GDM1 (cell line): Measurements from ENCODE around the gene ENTREP1.
"Not testable (repeated sequence)": the region's sequence is repeated elsewhere in the genome, so short reads cannot be mapped to it uniquely, and the experiment has no call there.

Source experiments
- DNase-seq: peaks from one replicate; lab custom pipeline; 2025; lab: John Stamatoyannopoulos, UW

Gene ENTREP1, protein sequence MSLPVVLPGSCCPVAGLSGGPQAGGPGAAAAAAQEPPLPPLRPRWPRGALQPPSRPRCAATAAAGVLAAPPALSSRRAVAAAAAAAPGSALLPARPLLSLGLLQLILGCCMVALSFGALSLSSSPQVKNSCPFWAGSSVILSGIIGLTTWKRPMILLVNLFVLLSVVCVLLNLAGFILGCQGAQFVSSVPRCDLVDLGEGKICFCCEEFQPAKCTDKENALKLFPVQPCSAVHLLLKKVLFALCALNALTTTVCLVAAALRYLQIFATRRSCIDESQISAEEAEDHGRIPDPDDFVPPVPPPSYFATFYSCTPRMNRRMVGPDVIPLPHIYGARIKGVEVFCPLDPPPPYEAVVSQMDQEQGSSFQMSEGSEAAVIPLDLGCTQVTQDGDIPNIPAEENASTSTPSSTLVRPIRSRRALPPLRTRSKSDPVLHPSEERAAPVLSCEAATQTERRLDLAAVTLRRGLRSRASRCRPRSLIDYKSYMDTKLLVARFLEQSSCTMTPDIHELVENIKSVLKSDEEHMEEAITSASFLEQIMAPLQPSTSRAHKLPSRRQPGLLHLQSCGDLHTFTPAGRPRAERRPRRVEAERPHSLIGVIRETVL

DNA sequence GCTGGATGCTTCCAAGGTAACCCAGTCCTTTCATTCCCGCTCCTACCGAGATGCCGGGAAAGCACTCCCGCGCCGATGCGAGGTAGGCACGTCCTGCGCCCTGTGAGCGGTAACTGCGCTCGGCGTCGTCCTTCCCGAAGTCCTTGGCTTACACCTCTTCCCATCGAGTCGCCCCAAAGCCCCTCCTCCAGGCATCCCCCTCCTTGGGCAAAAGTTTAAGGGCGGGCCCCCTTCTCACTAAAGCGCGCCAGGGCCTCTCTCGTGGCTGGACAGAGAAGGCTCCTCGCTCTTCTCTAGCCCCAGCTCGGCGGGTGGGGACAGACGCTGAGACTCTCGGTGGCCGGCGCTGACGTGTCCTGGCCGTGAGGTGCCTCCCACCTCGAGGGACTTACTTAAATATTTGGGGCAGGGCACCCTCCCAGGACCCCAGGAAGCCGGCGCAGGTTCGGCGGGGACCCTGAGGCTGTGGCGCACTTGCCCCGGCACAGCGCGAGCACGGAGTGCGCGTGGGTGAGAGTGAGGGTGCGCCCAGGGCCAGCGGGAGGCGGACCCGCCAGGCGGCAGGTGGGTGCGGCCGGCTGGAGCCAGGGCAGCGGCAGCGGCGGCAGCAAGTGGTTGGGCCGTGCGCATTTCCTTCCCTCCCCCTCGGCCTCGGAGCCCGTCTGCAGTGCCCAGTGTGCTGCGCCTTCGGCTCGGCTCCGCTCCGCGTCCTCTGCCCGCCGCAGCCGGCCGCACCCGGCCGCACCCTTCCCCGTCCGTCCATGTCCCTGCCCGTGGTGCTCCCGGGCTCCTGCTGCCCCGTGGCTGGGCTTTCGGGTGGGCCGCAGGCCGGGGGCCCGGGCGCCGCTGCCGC, at the start of gene ENTREP1:
Gene ENTREP1 (plus strand): TSS at position 667 of the 853 bp plus-strand sequence. CDS start 95 bp downstream, at position 762.
- DNase-seq: no peak

DNA sequence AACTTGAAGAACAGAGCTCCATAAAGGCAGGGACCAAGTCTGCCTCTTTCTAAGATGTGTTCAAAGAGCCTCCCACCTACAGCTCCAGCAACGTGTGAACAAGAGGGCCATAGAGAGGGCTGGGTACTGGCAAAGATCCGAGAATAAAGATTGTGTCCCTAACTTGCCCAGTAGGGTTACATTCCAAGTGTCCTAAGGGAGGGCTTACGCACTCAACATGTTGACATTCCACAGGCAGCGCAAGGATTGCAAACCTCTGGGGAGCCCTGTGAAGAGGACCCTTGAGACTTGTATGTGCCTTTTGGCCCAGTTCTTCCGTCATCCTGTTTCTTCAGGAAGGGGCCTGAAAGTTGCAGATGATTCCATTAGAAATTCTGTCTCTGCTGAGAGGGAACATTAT, 48.2 kb upstream of the ENTREP1 start:
- no peak for DNase-seq

DNA sequence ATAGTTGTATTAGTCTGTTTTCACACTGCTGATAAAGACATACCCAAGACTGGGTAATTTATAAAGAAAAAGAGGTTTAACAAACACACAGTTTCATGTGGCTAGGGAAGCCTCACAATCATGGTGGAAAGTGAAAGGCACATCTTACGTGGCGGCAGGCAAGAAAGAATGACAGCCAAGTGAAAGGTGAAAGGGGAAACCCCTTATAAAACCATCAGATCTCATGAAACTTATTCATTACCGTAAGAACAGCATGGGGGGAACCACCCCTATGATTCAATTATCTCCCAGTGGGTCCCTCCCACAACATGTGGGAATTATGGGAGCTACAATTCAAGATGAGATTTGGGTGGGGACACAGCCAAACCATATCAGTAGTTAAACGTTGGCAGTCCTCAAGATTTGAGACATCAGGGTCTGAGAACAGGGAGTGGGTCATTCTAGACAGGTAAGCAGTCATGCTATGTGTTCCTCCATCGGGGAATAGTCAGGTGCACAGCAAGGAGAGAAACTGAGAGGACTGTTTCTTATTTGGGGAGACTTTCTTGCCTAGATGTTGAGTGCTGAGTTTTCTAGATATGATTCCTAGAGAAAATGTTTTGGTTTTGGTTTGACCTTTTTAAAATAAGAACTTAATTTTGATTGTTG, 45.8 kb upstream of the ENTREP1 start:
- DNase-seq: no peak

DNA sequence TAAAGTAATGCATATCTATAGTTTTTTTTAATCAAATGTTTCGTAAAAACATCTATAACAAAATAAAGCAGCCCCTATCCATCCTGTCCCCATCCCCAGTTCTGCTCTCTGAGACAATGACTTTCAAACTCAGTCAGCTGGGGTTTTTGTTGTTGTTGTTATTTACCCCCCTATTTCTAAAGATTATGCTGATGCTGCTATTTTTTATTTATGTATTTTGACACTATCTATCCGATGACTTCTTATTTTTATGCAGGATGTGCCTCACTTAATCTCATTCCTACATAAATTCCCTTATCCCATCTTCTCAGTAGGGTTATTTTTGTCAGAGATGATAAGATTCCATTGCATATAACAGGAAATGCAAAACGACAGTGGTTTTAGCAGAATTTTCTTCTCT, 45.3 kb upstream of the ENTREP1 start:
- DNase-seq: no peak

DNA sequence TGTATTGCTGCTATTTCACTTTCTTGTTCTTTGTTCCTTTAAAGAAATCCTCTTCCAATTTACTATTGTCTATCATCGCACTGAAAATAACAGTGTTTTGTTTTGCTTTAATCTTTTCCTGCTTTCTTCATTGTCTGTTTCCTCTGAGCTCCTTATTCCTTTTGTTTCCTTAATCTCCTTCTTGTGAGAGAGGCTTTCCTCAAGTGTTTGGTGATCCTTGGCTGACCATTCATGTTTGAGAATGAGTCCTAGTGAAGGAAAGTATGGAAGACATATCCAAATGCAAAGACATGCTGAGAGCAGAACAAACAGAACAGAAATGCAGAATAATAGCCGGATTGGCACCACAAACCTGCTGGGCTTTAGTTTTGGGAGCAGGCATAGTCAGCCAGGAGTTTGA, 42.0 kb upstream of the ENTREP1 start:
- DNase-seq: no peak

DNA sequence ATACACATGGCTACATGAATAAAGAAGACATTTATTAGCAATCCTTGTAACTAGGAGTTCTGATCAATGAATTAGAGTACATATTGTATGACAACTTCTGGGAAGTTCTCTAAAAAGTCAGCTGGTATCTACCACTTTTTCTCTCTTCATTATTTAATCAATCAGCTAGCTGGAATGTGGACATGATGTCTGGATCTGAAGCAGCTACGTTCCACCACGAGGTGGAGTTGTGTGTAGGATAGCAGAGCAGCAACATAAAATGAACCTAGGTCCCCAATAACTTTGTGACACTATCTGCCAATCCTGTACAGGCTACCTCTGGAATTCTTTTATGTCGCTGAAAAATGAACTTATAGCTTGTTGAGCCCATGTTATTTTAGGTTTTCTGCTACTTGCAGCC, 32.9 kb upstream of the ENTREP1 start:
- DNase-seq: no peak

DNA sequence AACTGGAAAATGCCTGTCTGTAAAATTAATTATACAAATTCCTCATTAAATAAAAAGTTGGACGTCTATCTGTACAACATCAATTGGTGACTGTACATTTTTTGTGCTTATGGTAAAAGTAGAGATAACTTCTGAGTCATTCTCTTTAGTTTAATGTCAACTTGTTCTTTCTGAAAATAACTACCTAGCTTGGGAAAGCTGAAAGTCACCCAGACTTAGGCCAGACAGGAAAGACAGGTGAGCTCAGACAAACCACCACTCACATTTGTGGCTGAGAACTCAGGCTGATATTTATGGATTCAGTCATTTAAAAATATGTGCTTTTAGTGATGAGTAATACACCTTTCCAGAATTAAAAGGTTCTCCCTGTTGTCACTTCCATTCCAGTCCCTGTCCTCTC, 31.9 kb upstream of the ENTREP1 start:
- no peak for DNase-seq

DNA sequence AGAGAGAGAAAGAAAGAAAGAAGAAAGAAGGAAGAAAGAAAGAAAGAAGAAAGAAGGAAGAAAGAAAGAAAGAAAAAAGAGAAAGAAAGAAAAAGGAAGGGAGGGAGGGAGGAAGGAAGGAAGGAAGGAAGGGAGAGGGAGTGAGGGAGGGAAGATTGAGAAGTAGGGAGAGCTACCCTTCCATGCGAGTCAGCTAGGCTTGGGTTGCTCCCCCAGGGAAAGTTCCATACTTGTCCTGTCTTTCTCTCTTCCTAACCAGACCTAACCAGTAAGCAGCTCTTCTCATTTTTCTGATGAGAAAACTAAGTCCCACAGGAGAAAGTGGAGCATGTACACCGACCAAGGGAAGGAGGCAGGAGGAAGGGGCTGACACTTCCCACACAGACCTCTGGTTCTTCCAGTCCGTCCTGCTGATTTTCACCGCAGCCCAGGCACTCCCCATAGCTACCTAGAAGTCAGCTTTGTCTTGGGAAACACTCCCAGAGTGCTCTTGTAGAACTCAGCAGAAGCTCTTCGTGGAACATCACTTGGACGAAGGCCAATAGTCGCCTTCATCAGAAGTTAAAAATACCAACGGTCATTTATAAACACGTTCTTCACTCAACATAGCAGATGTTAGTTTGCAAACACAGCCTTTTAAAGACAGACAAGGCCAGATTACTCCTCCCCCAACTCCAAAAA, 29.0 kb upstream of the ENTREP1 start:
- DNase-seq: no peak

DNA sequence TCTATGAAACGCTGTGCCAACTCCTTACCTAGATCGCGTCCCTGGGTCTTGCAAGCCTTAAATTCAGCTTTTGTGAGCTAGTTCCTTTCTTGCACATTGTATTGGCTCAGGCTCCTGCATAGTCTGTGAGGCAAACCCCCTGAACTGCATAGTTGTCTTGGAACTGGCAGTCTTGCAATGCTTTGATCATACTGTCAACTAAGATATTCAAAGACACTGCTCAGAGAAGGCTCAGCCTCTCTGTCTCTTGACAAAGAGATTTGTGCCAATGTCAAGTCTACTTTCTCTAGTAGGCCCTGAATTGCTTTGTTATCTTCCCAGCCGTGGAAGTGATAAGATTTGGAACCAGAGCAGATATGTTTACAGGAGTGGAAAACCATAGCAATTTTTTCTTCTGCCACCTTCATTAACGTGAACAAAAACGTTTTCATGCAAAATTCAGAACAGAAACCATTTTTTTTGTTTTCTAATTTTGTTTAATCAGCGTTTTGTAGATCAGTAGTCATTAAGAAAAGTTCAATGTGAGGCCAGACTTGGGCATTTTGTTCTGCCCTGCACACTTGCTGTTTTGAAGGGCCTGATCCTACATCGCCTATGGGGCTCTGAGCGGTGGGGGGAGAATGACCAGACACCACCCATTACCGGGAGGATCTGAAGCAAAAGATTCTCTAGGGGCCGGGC, 27.6 kb upstream of the ENTREP1 start:
- DNase-seq: no peak

DNA sequence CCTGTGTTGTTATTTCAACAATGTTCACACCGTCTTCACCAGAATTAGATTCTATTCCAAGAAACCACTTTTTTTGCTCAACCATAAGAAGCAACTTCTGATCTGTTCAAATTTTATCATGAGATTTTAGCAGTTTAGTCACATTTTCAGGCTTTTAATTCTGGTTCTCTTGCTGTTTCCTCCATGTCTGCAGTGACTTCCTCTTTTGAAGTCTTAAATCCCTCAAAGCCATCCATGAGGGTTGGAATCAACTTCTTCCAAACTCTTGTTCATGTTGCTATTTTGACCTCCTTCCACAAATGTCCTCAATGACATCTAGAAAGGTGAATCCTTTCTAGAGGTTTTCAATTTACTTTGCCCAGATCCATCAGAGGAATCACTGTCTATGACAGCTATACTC, 25.7 kb upstream of the ENTREP1 start:
- no peak for DNase-seq

DNA sequence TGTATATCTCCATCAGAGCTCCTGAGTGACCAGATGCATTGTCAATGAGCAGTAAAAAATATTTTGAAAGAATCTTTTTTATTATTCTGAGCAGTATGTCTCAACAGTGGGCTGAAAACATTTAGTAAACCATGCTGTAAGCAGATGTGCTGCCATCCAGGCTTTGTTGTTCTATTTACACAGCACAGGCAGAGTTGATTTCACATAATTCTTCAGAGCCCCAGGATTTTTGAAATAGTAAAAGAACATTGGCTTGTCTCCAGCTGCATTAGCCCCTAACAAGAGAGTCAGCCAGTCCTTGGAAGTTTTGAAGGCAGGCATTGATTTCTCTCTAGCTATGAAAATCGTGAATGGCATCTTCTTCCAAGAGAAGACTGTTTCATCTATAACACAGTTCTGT, 25.2 kb upstream of the ENTREP1 start:
- DNase-seq: no peak

DNA sequence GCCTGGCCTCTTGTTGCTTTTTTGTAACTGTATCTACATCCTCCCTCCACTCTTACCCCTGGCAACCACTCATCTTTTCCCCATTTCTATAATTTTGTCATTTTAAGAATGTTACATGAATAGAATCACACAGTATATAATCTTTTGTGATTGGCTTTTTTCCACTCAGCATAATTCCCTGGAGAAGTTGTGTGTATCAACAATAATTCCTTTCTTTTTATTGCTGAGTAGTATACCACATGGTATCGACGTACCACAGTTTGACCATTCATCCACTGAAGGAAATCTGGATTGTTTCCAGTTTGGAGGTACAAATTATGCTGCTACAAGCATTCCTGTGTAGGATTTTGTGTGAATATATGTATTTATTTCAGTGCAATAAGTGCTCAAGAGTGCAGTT, 21.7 kb upstream of the ENTREP1 start:
- no peak for DNase-seq

DNA sequence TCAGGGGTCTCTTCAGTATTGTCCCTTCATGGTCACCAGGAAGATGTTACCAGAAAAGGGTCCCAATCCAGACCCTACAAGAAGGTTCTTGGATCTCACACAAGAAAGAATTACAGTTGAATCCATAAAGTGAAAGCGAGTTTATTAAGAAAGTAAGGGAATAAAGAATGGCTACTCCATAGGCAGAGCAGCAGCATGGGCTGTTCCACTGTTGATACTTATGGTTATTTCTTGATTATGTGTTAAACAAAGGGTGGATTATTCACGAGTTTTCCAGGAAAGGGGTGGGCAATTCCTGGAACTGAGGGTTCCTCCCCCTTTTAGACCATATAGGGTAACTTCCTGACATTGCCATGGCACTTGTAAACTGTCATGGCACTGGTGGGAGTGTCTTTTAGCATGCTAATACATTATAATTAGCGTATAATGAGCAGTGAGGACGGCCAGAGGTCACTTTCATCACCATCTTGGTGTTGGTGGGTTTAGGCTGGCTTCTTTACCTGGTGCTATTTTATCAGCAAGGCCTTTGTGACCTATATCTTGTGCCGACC, 18.0 kb upstream of the ENTREP1 start:
- DNase-seq: not testable (repeated sequence)

DNA sequence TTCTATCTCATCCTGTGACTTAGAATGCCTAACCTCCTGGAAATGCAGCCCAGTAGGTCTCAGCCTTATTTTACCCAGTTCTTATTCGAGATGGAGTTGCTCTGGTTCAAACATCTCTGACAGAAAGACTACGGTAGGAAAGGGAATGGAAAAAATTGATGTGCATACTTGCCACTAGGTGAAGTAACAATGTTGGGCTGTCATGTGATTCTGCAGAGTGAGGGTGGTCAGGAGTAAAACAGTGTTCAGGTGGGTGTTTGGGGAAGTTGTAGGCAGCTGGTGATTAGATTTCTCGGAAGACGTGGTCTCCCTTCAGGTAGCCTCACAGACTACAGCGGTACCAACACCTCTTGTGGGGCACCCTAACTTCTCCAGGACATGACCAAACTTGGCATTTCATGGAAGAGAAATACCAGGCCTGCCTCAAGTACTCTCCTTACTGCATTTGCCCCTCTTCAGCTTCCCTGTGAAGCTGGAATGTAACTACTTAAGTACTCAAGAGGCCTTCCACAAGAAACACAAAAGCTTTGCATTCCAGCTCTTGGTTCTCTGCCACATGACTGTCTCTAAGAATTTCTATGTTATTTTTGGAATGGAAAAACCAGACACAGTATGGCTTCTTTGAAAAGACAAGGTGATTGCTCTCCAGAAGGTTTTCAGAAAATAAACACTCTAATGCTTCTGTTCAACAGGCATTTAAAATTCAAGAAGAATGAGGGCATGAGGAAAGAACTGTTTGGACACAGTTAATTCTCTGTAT, 17.4 kb upstream of the ENTREP1 start:
- DNase-seq: no peak

DNA sequence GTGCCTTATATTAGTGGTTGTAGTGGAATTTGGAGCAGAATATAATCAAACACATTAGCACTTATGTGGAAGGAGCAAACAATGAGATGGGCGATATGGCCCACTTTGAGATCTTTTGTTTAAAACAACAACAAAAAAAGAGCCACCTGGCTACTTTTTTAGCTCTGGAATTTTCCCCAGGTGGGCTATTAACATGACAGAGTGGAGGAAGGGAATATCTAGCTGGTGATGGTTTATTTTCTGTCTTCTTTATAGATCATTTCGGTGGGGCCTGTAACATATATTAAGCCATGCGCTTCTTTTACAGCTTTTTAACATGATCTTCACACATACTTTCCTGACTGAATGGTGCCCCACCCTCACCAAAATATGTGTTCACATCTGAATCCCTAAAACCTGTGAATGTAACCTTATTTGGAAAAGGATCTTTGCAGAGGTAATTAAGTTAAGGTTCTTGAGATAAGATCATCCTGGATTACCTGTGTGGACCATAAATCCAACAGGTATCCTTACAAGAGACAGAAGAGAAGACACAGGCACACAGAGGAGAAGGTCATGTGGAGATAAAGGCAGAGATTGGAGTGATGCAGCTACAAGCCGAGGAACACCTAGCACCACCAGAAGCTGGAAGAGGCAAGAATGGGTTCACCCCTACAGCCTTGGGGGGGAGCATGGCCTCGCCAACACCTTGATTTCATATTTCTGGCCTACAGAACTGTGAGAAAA, 16.6 kb upstream of the ENTREP1 start:
- no peak for DNase-seq

DNA sequence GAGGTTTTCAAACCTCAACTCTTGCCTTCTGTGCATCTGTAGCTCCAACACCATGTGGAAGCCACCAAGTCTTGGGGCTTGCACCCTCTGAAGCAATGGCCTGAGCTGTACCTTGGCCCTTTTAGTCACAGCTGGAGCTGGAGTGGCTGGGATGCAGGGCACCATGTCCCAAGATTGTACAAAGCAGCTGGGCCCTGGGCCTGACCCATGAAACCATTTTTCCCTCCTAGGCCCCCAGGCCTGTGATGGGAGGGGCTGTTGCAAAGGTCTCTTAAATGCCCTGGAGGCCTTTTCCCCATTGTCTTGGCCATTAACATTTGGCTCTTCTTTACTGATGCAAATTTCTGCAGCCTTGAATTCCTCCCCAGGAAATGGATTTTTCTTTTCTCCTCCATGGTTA, 11.8 kb upstream of the ENTREP1 start:
- no peak for DNase-seq

DNA sequence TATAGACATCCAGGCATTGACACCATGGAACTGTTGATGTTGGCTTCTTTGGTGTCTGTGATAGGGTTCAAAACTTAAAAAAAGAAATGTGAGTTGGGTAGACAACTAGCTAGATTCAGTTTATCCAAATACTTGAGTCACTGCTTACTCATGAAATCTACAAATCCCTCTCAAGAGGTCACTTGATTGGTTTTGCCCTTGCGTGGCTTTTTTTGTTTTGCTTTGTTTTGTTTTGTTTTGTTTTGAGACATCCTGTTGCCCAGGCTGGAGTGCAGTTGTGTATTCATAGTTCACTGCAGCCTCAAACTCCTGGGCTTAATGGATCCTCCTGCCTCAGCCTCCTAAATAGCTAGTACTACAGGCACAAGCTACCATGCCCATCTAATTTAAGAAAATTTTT, 10.5 kb upstream of the ENTREP1 start:
- DNase-seq: no peak

DNA sequence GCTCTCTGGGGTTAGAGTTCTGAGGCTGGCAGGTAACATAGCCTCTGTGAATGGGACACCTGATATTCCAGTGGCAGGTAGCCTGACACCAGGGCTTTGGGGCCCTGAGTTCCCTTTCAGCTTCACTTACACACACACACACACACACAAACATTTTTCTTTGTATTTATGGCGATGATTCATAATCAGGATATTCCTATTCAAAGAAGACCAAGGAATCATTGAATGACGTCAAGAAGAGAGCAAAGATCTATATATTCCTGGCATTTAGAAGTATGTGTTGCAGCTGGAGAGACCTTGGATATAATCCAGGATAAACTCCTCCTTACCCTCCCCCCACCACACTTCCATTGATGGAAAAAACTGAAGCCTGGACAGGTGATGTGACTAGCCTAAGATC, 7.9 kb upstream of the ENTREP1 start:
- no peak for DNase-seq

DNA sequence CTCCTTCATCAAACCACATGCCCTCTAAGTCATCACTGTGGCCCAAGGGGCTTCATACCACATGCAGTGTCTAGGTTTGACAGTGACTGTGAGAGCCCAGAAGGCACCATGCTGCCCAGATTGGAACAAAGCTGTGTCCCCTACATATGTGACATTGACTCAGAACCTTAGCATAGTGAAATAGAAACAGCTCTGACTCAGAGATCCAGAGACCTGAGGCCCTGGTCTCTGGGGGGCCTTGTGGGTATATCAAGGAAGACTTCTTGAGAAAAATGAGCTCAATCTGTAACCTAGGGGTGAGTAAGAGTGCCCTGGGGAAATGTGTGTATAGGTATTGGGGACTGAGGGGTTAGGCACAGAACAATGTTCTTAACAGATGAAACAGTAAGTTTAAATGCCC, 7.1 kb upstream of the ENTREP1 start:
- no peak for DNase-seq
